Endothelial cell of umbilical vein (primary cell): ENCODE measurements around the gene DIP2C. TPM values are rescaled to one million over a fixed set of nuclear protein-coding genes. Genes with fewer than 3 reads are reported as not detected.

Experiments used
- BruUV-seq: library from RNA; stranded (reverse); fragments of 400-500 nt; replicated peaks from 2 replicates; lab custom pipeline; 2021; lab: Mats Ljungman, UMichigan
- CTCF ChIA-PET: fragments of 300-600, 350-600 bp; sonication (Branson Sonifier 250); formaldehyde crosslinking; loops from one replicate; lab custom pipeline; 2021; ENCODE audit warnings: antibody characterized with exemption, inconsistent platforms; lab: Charles Lee
- POLR2A ChIA-PET: fragments of 300-600, 350-600 bp; sonication (Branson Sonifier 250); formaldehyde crosslinking; loops from one replicate; lab custom pipeline; 2021; ENCODE audit warnings: antibody characterized with exemption, inconsistent platforms; lab: Charles Lee
- DNase-seq: peaks from one replicate; pipeline ENCODE4 v3.0.0-alpha.2; 2011; ENCODE audit warnings: low read depth, low spot score
- FAIRE-seq: peaks from 2 replicates; lab custom pipeline; 2011; peaks lifted over from hg19 to GRCh38; lab: Jason Lieb, UNC
- H2AFZ ChIP-seq: 2 replicates; pipeline ENCODE4 v1.6.0; 2012; ENCODE audit warnings: low read depth, low read length, control low read depth, inconsistent platforms
- H3K27ac ChIP-seq: 2 replicates; pipeline ENCODE4 v1.5.1; 2011; ENCODE audit warnings: low read depth, mild to moderate bottlenecking, control low read depth, low read length, moderate library complexity; ENCODE audit not compliant: insufficient read depth
- H3K27me3 ChIP-seq, 2 experiments: 2 replicates each; pipeline versions ENCODE4 v1.6.0 to v1.6.1; 2011; ENCODE audit warnings: low read length in 2 of 2, mixed read lengths in 1 of 2; ENCODE audit not compliant: control insufficient read depth in 2 of 2, insufficient read depth in 2 of 2
- H3K36me3 ChIP-seq, 2 experiments: 2 replicates in 1 of 2; 3 replicates in 1 of 2; pipeline ENCODE4 v1.5.1; 2011; ENCODE audit warnings: low read length in 2 of 2, mild to moderate bottlenecking in 1 of 2, moderate library complexity in 1 of 2; ENCODE audit not compliant: control insufficient read depth in 2 of 2, insufficient read depth in 2 of 2; ENCODE audit errors: extremely low read depth in 1 of 2
- H3K4me1 ChIP-seq: 3 replicates; pipeline ENCODE4 v1.5.1; 2011; ENCODE audit warnings: mild to moderate bottlenecking, low read length; ENCODE audit not compliant: control insufficient read depth, insufficient read depth; ENCODE audit errors: extremely low read depth
- H3K4me2 ChIP-seq: 2 replicates; pipeline ENCODE4 v1.6.1; 2011; ENCODE audit warnings: low read length, control low read depth, mixed read lengths; ENCODE audit not compliant: insufficient read depth
- H3K4me3 ChIP-seq, 3 experiments: fragments of 200-600 bp in 1 of 3; sonication (generic), shearing (Covaris generic) in 1 of 3; replicated peaks in 1 of 3; 2 replicates each; pipeline ENCODE4 v1.5.1; 2011 to 2016; ENCODE audit warnings: control low read depth in 3 of 3, low read length in 3 of 3, mild to moderate bottlenecking in 2 of 3, inconsistent platforms in 1 of 3, low read depth in 1 of 3, moderate library complexity in 1 of 3; ENCODE audit not compliant: insufficient read depth in 1 of 3
- H3K79me2 ChIP-seq: 2 replicates; pipeline ENCODE4 v1.6.0; 2012; ENCODE audit warnings: low read length, inconsistent platforms; ENCODE audit not compliant: control insufficient read depth, insufficient read depth
- H3K9ac ChIP-seq: replicated peaks from 2 replicates; pipeline ENCODE3; 2011; ENCODE audit warnings: low read length, control low read depth; ENCODE audit not compliant: insufficient read depth; ENCODE audit errors: extremely low read depth
- H3K9me1 ChIP-seq: replicated peaks from 3 replicates; pipeline ENCODE4 v1.6.0; 2011; ENCODE audit warnings: mild to moderate bottlenecking, low read length; ENCODE audit not compliant: control insufficient read depth, insufficient read depth; ENCODE audit errors: extremely low read depth
- H3K9me3 ChIP-seq: replicated peaks from 2 replicates; pipeline ENCODE4 v1.5.1; 2012; ENCODE audit warnings: low read length, inconsistent platforms; ENCODE audit not compliant: control insufficient read depth, insufficient read depth
- H4K20me1 ChIP-seq: replicated peaks from 2 replicates; pipeline ENCODE3; 2011; ENCODE audit warnings: mild to moderate bottlenecking, low read length; ENCODE audit not compliant: control insufficient read depth, insufficient read depth; ENCODE audit errors: extremely low read depth
- CTCF ChIP-seq, 2 donors: IDR thresholded peaks; 1 replicate in 1 of 2; 2 replicates in 1 of 2; pipeline ENCODE4 v1.5.1; 2011; ENCODE audit warnings: low read length in 2 of 2, mild to moderate bottlenecking in 2 of 2, moderate library complexity in 2 of 2, control low read depth in 1 of 2, inconsistent platforms in 1 of 2, low read depth in 1 of 2; ENCODE audit not compliant: insufficient read depth in 1 of 2; ENCODE audit errors: extremely low read depth in 1 of 2
- EZH2 ChIP-seq: IDR thresholded peaks from 2 replicates; pipeline ENCODE4 v1.6.1; 2012; ENCODE audit warnings: borderline replicate concordance, low read depth, mild to moderate bottlenecking, moderate library complexity, low read length, inconsistent platforms; ENCODE audit not compliant: severe bottlenecking
- FOS ChIP-seq: IDR thresholded peaks from 2 replicates; pipeline ENCODE4 v1.6.1; 2011; ENCODE audit warnings: mild to moderate bottlenecking, low read length, moderate library complexity, borderline replicate concordance; ENCODE audit not compliant: insufficient read depth
- JUN ChIP-seq: IDR thresholded peaks from 2 replicates; pipeline ENCODE4 v1.6.1; 2011; ENCODE audit warnings: borderline replicate concordance, low read depth; ENCODE audit not compliant: insufficient read length, insufficient read depth
- MYC ChIP-seq: IDR thresholded peaks from one replicate; pipeline ENCODE4 v1.6.1; 2011; ENCODE audit warnings: mild to moderate bottlenecking, low read depth, low read length
- POLR2A ChIP-seq: IDR thresholded peaks from 2 replicates; pipeline ENCODE4 v1.6.1; 2012; ENCODE audit warnings: low read depth, mild to moderate bottlenecking, control low read depth, low read length
- POLR2AphosphoS5 ChIP-seq: IDR thresholded peaks from 2 replicates; pipeline ENCODE4 v1.6.1; 2012; ENCODE audit warnings: low read depth, mild to moderate bottlenecking, control low read depth, low read length, moderate library complexity; ENCODE audit not compliant: insufficient read depth
- dilution Hi-C: fragments of 300-500 bp; cut with MboI; formaldehyde crosslinking; loops from one replicate; pipeline ENCODE4 v1.15.0; 2019; ENCODE audit warnings: low sequenced_read_pairs; ENCODE audit not compliant: extremely low pct_ligation_motif_present
- intact Hi-C: fragments of 100-400 bp; cut with micrococcal nuclease; formaldehyde crosslinking; loops from one replicate; pipeline ENCODE4 v1.10.0; 2022
- polyA plus RNA-seq, 4 experiments: library from polyadenylated mRNA; depleted of rRNA in 3 of 4; stranded (reverse) in 3 of 4; unstranded in 1 of 4; fragments of >200 nt; gene quantifications; 2 replicates each; pipeline versions ENCODE4 v1.2.1 to v1.2.3, GENCODE V29; 2011 to 2012; ENCODE audit warnings: missing spikeins in 1 of 4
- total RNA-seq: library from RNA; stranded (reverse); gene quantifications from 2 replicates; pipeline ENCODE4 v1.2.3, GENCODE V29; 2021
- TF ChIP-seq, protein P1 (sequence below): IDR thresholded peaks from 2 replicates; pipeline ENCODE4 v1.6.1; 2011; ENCODE audit not compliant: insufficient read depth, insufficient read length

Gene DIP2C
- total and polyA plus RNA-seq, 2 donors (not counting 3 experiments of a cell fraction or from before 2014, with no cell fraction given): 3.6 to 10.7 TPM

GRCh38 chr10:624605-625332, 64.7 kb downstream of the DIP2C start:
- H4K20me1 ChIP-seq: no peaks in the 10 kb centered on the region
- TF ChIP-seq CTCF (IDR thresholded peaks at IDR 0.05; ENCODE audit: extremely low read depth in 1 of 2, insufficient read depth in 1 of 2, low read depth in 1 of 2, low read length in 2 of 2): no peak
- no peak for TF ChIP-seq FOS
- TF ChIP-seq, protein P1, sequence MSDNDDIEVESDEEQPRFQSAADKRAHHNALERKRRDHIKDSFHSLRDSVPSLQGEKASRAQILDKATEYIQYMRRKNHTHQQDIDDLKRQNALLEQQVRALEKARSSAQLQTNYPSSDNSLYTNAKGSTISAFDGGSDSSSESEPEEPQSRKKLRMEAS: no peak
- TF ChIP-seq POLR2AphosphoS5: no peak
- TF ChIP-seq MYC: no peak
- TF ChIP-seq JUN: no peak
- TF ChIP-seq POLR2A: no peak
- TF ChIP-seq EZH2: no peak
- intact Hi-C loops (no loop called here), dilution Hi-C loops (no loop called here)
- H3K9ac ChIP-seq: no peak overlapping the region
- CTCF ChIA-PET: no interaction called here
- H3K79me2 ChIP-seq: no peaks in the 10 kb centered on the region
- no TSS peak for BruUV-seq
- DNase-seq (no peak), FAIRE-seq (no peak)
- no peak overlapping the region for H3K27ac ChIP-seq
- no peaks in the 10 kb centered on the region for H3K9me3 ChIP-seq
- no peak overlapping the region for H3K4me2 ChIP-seq
- no peaks in the 10 kb centered on the region for H3K4me1 ChIP-seq
- no peaks in the 10 kb centered on the region for H3K27me3 ChIP-seq
- H2AFZ ChIP-seq: no peak overlapping the region
- POLR2A ChIA-PET: no interaction called here
- H3K4me3 ChIP-seq: no peak overlapping the region
- H3K9me1 ChIP-seq: no peaks in the 10 kb centered on the region
- no peaks in the 10 kb centered on the region for H3K36me3 ChIP-seq
